OCI-LY7 (cell line): ENCODE measurements around the gene GYPC. TPM values are rescaled to one million over a fixed set of nuclear protein-coding genes. Genes with fewer than 3 reads are reported as not detected.

Experiments
- BruUV-seq: library from RNA; stranded (reverse); fragments of 400-500 nt; replicated peaks from 2 replicates; lab custom pipeline; 2021; lab: Mats Ljungman, UMichigan
- CTCF ChIA-PET: fragments of 300-600 bp; sonication (Branson Sonifier 250); formaldehyde crosslinking; loops from one replicate; lab custom pipeline; 2022; ENCODE audit warnings: antibody characterized with exemption; ENCODE audit not compliant: unreplicated experiment; lab: Charles Lee
- POLR2A ChIA-PET: fragments of 300-600 bp; sonication (Branson Sonifier 250); formaldehyde crosslinking; loops from one replicate; lab custom pipeline; 2022; ENCODE audit warnings: antibody characterized with exemption; lab: Charles Lee
- DNase-seq: peaks from one replicate; pipeline ENCODE4 v3.0.0-alpha.2; 2015; ENCODE audit warnings: low spot score
- H2AFZ ChIP-seq: fragments of 200-600 bp; sonication (generic), shearing (Covaris generic); 2 replicates; pipeline ENCODE4 v1.6.1; 2014; ENCODE audit warnings: mild to moderate bottlenecking, antibody characterized with exemption, low read length, moderate library complexity
- H3K27ac ChIP-seq: fragments of 200-600 bp; sonication (generic); 2 replicates; pipeline ENCODE4 v1.5.1; 2014; ENCODE audit warnings: mixed run types, low read depth, mild to moderate bottlenecking, moderate library complexity, low read length, inconsistent platforms; ENCODE audit not compliant: poor library complexity, severe bottlenecking
- H3K36me3 ChIP-seq: fragments of 200-600 bp; sonication (generic); 2 replicates; pipeline ENCODE4 v1.6.1; 2014; ENCODE audit warnings: mild to moderate bottlenecking, antibody characterized with exemption, low read length, moderate library complexity, mixed read lengths; ENCODE audit not compliant: insufficient read depth
- H3K4me1 ChIP-seq: fragments of 200-600 bp; sonication (generic); 2 replicates; pipeline ENCODE4 v1.5.1; 2014; ENCODE audit warnings: mild to moderate bottlenecking, low read length; ENCODE audit not compliant: insufficient read depth, poor library complexity, severe bottlenecking
- H3K4me2 ChIP-seq: fragments of 200-600 bp; sonication (generic); 2 replicates; pipeline ENCODE4 v1.6.1; 2014; ENCODE audit warnings: mild to moderate bottlenecking, low read length
- H3K4me3 ChIP-seq: fragments of 200-600 bp; sonication (generic); 2 replicates; pipeline ENCODE4 v1.5.1; 2014; ENCODE audit warnings: mild to moderate bottlenecking, low read depth, low read length; ENCODE audit not compliant: poor library complexity, severe bottlenecking
- H3K79me2 ChIP-seq: fragments of 200-600 bp; sonication (generic); 2 replicates; pipeline ENCODE4 v1.6.1; 2016; ENCODE audit warnings: low read depth, mild to moderate bottlenecking, low read length, moderate library complexity, mixed read lengths; ENCODE audit not compliant: insufficient read depth
- H3K9me2 ChIP-seq: fragments of 200-600 bp; sonication (generic); 2 replicates; pipeline ENCODE4 v1.6.1; 2016; ENCODE audit warnings: mild to moderate bottlenecking, low read length, mixed read lengths; ENCODE audit not compliant: insufficient read depth
- H3K9me3 ChIP-seq: fragments of 200-600 bp; sonication (generic); 2 replicates; pipeline ENCODE4 v1.6.1; 2014; ENCODE audit warnings: mild to moderate bottlenecking, mixed run types, low read length, mixed read lengths
- H4K20me1 ChIP-seq: fragments of 200-600 bp; sonication (generic); 2 replicates; pipeline ENCODE4 v1.6.1; 2014; ENCODE audit warnings: mild to moderate bottlenecking, antibody characterized with exemption, low read length, moderate library complexity, mixed read lengths; ENCODE audit not compliant: insufficient read depth
- CTCF ChIP-seq: fragments of 200-600 bp; sonication (generic); conservative IDR thresholded peaks from 2 replicates; pipeline ENCODE4 v1.5.1; 2014; ENCODE audit warnings: mild to moderate bottlenecking, antibody characterized with exemption, low read length, moderate library complexity, mixed read lengths
- EZH2phosphoT487 ChIP-seq: fragments of 200-600 bp; sonication (generic); IDR thresholded peaks from 2 replicates; pipeline ENCODE4 v1.6.1; 2018; ENCODE audit warnings: low read depth, borderline replicate concordance, mild to moderate bottlenecking, mixed run types, antibody characterized with exemption, low read length, moderate library complexity, mixed read lengths
- intact Hi-C: fragments of 100-400 bp; cut with micrococcal nuclease; formaldehyde crosslinking; loops from one replicate; pipeline ENCODE4 v1.10.0; 2022; ENCODE audit not compliant: unreplicated experiment
- total RNA-seq, 2 experiments: library from RNA; depleted of rRNA in 1 of 2; stranded (reverse); fragments of >200 nt in 1 of 2; shearing (Covaris generic) in 1 of 2; gene quantifications; 2 replicates each; pipeline ENCODE4 v1.2.3, GENCODE V29; 2014 to 2022

Gene GYPC
- total RNA-seq, 2 experiments from 2014 or later: 96.4 to 154 TPM

GRCh38 chr2:126719191-126719832 lies 63.4 kb downstream of the GYPC start:
- no TSS peak for BruUV-seq
- Histone ChIP-seq H4K20me1 (no peaks in the 10 kb centered on the region), H3K4me2 (no peak overlapping the region), H2AFZ (no peak overlapping the region), H3K79me2 (no peaks in the 10 kb centered on the region), H3K27ac (no peak overlapping the region), H3K9me2 (no peaks in the 10 kb centered on the region), H3K4me1 (no peaks in the 10 kb centered on the region), H3K36me3 (no peaks in the 10 kb centered on the region), H3K9me3 (no peaks in the 10 kb centered on the region), H3K4me3 (no peak overlapping the region)
- ChIA-PET CTCF (no interaction called here), POLR2A (interaction anchor here (0.6 kb wide), 1 partner anchor 928 kb away, joined by 3 read pairs; no protein-coding TSS in a partner anchor)
- intact Hi-C loops: no loop called here
- no peak for DNase-seq
- TF ChIP-seq CTCF: no peak
- no peak for TF ChIP-seq EZH2phosphoT487

- no peaks in the 10 kb centered on the region for H3K36me3 ChIP-seq
- H3K9me2 ChIP-seq: no peaks in the 10 kb centered on the region
- no peaks in the 10 kb centered on the region for H3K9me3 ChIP-seq
- H3K4me1 ChIP-seq: no peaks in the 10 kb centered on the region
- H4K20me1 ChIP-seq: no peaks in the 10 kb centered on the region
- ChIA-PET POLR2A (interaction anchor here (0.6 kb wide), 1 partner anchor 929 kb away, joined by 3 read pairs; no protein-coding TSS in a partner anchor), CTCF (no interaction called here)
- H3K79me2 ChIP-seq: no peaks in the 10 kb centered on the region
- no peak overlapping the region for H3K4me3 ChIP-seq
- TF ChIP-seq CTCF: no peak
- TF ChIP-seq EZH2phosphoT487: no peak
- intact Hi-C loops: no loop called here
- no peak overlapping the region for H2AFZ ChIP-seq
- no TSS peak for BruUV-seq
- H3K27ac ChIP-seq: no peak overlapping the region
- H3K4me2 ChIP-seq: no peak overlapping the region
- no peak for DNase-seq
Observed at GRCh38 chr2:126719833-126720351, 63.9 kb downstream of the GYPC start.

GRCh38 chr2:126720638-126721037 lies 64.7 kb downstream of the GYPC start:
- H3K9me2 ChIP-seq: no peaks in the 10 kb centered on the region
- no peaks in the 10 kb centered on the region for H4K20me1 ChIP-seq
- no peak overlapping the region for H3K27ac ChIP-seq
- TF ChIP-seq EZH2phosphoT487: no peak
- TF ChIP-seq CTCF: no peak
- intact Hi-C loops: no loop called here
- POLR2A ChIA-PET: no interaction called here
- H3K79me2 ChIP-seq: no peaks in the 10 kb centered on the region
- no peak overlapping the region for H3K4me2 ChIP-seq
- no peaks in the 10 kb centered on the region for H3K36me3 ChIP-seq
- H3K4me1 ChIP-seq: no peaks in the 10 kb centered on the region
- no TSS peak for BruUV-seq
- DNase-seq: no peak
- CTCF ChIA-PET: no interaction called here
- peaks cover 7% of the 10 kb centered on the region; the same call in 1 of the 2 replicates for H3K9me3 ChIP-seq
- H2AFZ ChIP-seq: no peak overlapping the region
- no peak overlapping the region for H3K4me3 ChIP-seq
